Measurements from ENCODE around the gene KRT35. TPM values are rescaled to one million over a fixed set of nuclear protein-coding genes. Genes with fewer than 3 reads are reported as not detected.
"Not testable (repeated sequence)": the region's sequence is repeated elsewhere in the genome, so short reads cannot be mapped to it uniquely, and the experiment has no call there.

The KRT35 gene
- total and polyA plus RNA-seq, 2 of the 13 experiments (the other 11 are each of a cell fraction or from before 2014, with no cell fraction given), result not detected

DNA sequence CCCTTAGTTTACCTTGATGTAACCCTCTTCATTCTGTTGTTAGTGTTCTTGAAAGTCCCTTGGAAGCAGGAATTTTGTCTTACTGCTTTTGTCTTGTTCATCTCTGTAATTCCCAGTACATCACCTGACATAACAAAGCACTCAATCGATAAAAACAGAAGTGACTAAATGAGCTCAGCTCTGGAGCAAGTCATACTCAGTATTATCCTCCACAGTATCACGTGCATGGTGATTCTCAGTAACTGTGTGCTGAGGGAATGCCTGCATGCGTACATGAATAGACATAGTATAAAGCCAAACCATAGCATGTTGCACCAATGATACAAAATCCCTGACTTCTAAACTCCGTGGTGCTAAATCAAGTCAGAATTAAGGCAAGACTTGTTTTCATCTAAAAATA, 47.4 kb downstream of the KRT35 start (continued):
- TF ChIP-seq, protein P1, sequence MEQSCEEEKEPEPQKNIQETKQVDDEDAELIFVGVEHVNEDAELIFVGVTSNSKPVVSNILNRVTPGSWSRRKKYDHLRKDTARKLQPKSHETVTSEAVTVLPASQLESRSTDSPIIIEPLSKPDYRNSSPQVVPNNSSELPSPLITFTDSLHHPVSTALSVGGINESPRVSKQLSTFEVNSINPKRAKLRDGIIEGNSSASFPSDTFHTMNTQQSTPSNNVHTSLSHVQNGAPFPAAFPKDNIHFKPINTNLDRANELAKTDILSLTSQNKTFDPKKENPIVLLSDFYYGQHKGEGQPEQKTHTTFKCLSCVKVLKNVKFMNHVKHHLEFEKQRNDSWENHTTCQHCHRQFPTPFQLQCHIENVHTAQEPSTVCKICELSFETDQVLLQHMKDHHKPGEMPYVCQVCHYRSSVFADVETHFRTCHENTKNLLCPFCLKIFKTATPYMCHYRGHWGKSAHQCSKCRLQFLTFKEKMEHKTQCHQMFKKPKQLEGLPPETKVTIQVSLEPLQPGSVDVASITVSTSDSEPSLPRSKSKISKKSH (CRISPR knock-in tag; IDR thresholded peaks at IDR 0.05; ENCODE audit: borderline replicate concordance), result no peak
- TF ChIP-seq CEBPB (IDR thresholded peaks at IDR 0.05; ENCODE audit: borderline replicate concordance, low read depth, low read length), result no peak
- no peak for TF ChIP-seq HOXA3 (CRISPR knock-in tag; IDR thresholded peaks at IDR 0.05)
- TF ChIP-seq ZNF674 (CRISPR knock-in tag; IDR thresholded peaks at IDR 0.05; ENCODE audit: low read depth), result no peak
- TF ChIP-seq, protein P2, sequence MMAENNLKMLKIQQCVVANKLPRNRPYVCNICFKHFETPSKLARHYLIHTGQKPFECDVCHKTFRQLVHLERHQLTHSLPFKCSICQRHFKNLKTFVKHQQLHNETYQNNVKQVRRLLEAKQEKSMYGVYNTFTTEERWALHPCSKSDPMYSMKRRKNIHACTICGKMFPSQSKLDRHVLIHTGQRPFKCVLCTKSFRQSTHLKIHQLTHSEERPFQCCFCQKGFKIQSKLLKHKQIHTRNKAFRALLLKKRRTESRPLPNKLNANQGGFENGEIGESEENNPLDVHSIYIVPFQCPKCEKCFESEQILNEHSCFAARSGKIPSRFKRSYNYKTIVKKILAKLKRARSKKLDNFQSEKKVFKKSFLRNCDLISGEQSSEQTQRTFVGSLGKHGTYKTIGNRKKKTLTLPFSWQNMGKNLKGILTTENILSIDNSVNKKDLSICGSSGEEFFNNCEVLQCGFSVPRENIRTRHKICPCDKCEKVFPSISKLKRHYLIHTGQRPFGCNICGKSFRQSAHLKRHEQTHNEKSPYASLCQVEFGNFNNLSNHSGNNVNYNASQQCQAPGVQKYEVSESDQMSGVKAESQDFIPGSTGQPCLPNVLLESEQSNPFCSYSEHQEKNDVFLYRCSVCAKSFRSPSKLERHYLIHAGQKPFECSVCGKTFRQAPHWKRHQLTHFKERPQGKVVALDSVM (CRISPR knock-in tag; IDR thresholded peaks at IDR 0.05), result no peak
- TF ChIP-seq ZSCAN12 (CRISPR knock-in tag; IDR thresholded peaks at IDR 0.05), result no peak
- TF ChIP-seq, protein P3, sequence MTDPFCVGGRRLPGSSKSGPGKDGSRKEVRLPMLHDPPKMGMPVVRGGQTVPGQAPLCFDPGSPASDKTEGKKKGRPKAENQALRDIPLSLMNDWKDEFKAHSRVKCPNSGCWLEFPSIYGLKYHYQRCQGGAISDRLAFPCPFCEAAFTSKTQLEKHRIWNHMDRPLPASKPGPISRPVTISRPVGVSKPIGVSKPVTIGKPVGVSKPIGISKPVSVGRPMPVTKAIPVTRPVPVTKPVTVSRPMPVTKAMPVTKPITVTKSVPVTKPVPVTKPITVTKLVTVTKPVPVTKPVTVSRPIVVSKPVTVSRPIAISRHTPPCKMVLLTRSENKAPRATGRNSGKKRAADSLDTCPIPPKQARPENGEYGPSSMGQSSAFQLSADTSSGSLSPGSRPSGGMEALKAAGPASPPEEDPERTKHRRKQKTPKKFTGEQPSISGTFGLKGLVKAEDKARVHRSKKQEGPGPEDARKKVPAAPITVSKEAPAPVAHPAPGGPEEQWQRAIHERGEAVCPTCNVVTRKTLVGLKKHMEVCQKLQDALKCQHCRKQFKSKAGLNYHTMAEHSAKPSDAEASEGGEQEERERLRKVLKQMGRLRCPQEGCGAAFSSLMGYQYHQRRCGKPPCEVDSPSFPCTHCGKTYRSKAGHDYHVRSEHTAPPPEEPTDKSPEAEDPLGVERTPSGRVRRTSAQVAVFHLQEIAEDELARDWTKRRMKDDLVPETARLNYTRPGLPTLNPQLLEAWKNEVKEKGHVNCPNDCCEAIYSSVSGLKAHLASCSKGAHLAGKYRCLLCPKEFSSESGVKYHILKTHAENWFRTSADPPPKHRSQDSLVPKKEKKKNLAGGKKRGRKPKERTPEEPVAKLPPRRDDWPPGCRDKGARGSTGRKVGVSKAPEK (CRISPR knock-in tag; IDR thresholded peaks at IDR 0.05; ENCODE audit: borderline replicate concordance), result no peak
- TF ChIP-seq PRPF4 (IDR thresholded peaks at IDR 0.05; ENCODE audit: low read depth, low read length, poor library complexity, severe bottlenecking), result no peak
- no peak for TF ChIP-seq NFRKB (IDR thresholded peaks at IDR 0.05)
- no peak for TF ChIP-seq IRX3 (CRISPR knock-in tag; IDR thresholded peaks at IDR 0.05; ENCODE audit: borderline replicate concordance, low read depth)
- TF ChIP-seq NFYB (CRISPR knock-in tag; IDR thresholded peaks at IDR 0.05), result no peak
- TF ChIP-seq, protein P4, sequence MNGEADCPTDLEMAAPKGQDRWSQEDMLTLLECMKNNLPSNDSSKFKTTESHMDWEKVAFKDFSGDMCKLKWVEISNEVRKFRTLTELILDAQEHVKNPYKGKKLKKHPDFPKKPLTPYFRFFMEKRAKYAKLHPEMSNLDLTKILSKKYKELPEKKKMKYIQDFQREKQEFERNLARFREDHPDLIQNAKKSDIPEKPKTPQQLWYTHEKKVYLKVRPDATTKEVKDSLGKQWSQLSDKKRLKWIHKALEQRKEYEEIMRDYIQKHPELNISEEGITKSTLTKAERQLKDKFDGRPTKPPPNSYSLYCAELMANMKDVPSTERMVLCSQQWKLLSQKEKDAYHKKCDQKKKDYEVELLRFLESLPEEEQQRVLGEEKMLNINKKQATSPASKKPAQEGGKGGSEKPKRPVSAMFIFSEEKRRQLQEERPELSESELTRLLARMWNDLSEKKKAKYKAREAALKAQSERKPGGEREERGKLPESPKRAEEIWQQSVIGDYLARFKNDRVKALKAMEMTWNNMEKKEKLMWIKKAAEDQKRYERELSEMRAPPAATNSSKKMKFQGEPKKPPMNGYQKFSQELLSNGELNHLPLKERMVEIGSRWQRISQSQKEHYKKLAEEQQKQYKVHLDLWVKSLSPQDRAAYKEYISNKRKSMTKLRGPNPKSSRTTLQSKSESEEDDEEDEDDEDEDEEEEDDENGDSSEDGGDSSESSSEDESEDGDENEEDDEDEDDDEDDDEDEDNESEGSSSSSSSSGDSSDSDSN (CRISPR knock-in tag; IDR thresholded peaks at IDR 0.05), result no peak
- TF ChIP-seq, protein P5, sequence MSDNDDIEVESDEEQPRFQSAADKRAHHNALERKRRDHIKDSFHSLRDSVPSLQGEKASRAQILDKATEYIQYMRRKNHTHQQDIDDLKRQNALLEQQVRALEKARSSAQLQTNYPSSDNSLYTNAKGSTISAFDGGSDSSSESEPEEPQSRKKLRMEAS (IDR thresholded peaks at IDR 0.05), result no peak

DNA sequence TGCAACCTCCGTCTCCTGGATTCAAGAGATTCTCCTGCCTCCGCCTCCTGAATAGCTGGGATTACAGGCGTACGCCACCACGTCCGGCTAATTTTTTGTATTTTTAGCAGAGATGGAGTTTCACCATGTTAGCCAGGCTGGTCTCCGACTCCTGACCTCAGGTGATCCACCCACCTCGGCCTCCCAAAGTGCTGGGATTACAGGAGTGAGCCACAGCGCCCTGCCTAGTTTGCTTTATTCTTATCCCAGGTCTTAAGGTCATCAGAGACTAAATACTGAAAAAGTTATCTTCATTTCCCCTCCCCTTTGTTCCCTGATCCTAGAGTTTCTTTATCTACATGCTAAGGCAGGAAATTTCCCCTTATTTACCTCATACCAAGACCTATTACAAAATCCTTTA, 50.6 kb downstream of the KRT35 start:
- in situ Hi-C loops (cut with HindIII; ENCODE audit: extremely low pct_ligation_motif_present, low pct_unique_long_range_greater_than_20kb); CTCF ChIA-PET (ENCODE audit: low intra/inter-chr PET ratio, low total read pairs): not testable (repeated sequence)

More for the DNA sequence above, 50.6 kb downstream of the KRT35 start:
- peaks cover 15% of the 10 kb centered on the region; the same call in 1 of the 2 replicates for H3K4me1 ChIP-seq (ENCODE audit: insufficient read depth, low read length)
- H3K79me2 ChIP-seq (ENCODE audit: insufficient read depth, low read length); H3K27ac ChIP-seq (ENCODE audit: extremely low read length, insufficient read depth, low read length); FAIRE-seq; BruUV-seq (replicated peaks); ATAC-seq; H3K4me3 ChIP-seq (replicated peaks in 1 of 3; ENCODE audit: insufficient read depth in 1 of 3, low read depth in 2 of 3, low read length in 3 of 3); H4K20me1 ChIP-seq (ENCODE audit: insufficient read depth, low read length); H3K36me3 ChIP-seq (replicated peaks in 1 of 2; ENCODE audit: control insufficient read depth in 1 of 2, insufficient read depth in 2 of 2, low read length in 2 of 2); DNase-seq (ENCODE audit: low spot score); intact Hi-C loops (cut with micrococcal nuclease; ENCODE audit: unreplicated experiment); H3K4me2 ChIP-seq (ENCODE audit: low read depth, low read length); POLR2A ChIA-PET; H3K9me3 ChIP-seq (ENCODE audit: low read length); H3K9ac ChIP-seq (ENCODE audit: insufficient read depth, low read depth, low read length); H3K27me3 ChIP-seq (ENCODE audit: control insufficient read depth in 1 of 2, insufficient read depth in 2 of 2, low read length in 2 of 2); H2AFZ ChIP-seq (ENCODE audit: low read length): not testable (repeated sequence)
- 8% methylated on average over 9 of the region's 9 CpGs for WGBS (ENCODE audit: low lambda C conversion rate)
